CD4-positive, alpha-beta T cell treated with Interferon alpha-2 for 1 hour (primary cell): ENCODE results near the gene ZMYND15.

Experiments used
- DNase-seq, 2 donors: peaks; one replicate each; pipeline ENCODE4 v3.0.0-alpha.2; 2020 to 2022

Gene ZMYND15

GRCh38 chr17:4742629-4743028 lies 3.0 kb downstream of the ZMYND15 start:
- DNase-seq, result no peak

GRCh38 chr17:4743216-4743615 lies 3.6 kb downstream of the ZMYND15 start:
- DNase-seq, result no peak

GRCh38 chr17:4743898-4744297 lies 4.3 kb downstream of the ZMYND15 start:
- DNase-seq, result no peak

DNA sequence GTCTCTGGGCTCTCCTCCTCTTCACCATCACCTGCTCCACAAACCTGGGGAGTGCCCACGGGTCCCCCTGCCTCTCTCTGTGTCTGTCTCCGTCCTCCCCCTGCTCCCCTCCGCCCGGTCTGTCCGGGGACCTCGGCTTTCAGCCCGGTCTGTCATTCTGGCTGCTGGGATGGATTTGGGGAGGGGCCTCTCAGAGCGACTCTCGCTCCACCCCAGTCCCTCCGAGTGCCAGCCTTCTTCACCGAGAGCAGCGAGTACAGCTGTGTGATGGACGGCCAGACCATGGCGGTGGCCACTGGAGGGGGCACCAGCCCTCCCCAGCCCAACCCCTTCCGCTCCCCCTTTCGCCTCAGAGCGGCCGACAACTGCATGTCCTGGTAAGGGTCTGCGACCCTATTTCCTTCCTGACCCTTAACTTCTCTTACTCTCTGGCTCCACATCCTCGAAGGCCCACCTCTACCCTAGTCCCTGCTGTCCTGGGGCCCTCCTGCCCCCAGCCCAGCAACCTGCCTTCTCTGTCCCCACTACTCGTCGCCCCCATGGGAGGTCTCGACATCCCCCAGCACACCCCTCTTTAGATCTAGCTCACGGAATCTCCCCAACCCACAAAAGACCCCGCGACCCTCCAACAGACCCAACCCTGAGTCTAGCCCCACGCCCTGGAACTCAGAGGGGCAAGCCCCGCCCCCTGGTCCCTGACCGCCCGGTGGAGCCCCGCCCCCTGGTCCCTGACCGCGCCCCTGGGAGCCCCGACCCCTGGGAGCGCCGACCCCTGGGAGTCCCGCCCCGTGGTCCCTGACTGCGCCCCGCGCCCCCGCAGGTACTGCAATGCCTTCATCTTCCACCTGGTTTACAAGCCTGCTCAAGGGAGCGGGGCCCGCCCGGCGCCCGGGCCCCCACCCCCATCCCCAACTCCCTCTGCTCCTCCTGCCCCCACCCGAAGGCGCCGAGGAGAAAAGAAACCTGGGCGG lies 5.7 kb downstream of the ZMYND15 start:
- DNase-seq, result no peak

GRCh38 chr17:4747847-4748246 lies 8.2 kb downstream of the ZMYND15 start:
- peak; percentile 47 to 59 for DNase-seq

GRCh38 chr17:4748686-4749085 lies 9.1 kb downstream of the ZMYND15 start:
- DNase-seq, result no peak

DNA sequence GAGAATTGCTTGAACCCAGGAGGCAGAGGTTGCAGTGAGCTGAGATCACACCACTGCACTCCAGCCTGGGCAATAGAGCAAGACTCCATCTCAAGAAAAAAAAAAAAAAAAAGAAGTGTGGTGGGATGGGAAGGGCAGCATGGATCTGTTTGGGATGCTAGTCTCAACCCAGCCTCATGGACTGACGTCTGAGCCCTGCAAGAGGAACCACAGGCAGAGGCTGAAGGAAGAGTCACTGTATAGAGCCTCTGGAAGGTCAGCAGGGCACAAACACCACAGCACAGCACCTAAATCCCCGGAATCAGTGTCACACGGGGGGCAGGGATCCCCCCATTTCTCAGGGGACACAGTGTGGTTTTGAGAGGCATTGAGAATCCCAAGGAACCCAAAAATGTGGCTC lies 11.0 kb downstream of the ZMYND15 start:
- no peak for DNase-seq

DNA sequence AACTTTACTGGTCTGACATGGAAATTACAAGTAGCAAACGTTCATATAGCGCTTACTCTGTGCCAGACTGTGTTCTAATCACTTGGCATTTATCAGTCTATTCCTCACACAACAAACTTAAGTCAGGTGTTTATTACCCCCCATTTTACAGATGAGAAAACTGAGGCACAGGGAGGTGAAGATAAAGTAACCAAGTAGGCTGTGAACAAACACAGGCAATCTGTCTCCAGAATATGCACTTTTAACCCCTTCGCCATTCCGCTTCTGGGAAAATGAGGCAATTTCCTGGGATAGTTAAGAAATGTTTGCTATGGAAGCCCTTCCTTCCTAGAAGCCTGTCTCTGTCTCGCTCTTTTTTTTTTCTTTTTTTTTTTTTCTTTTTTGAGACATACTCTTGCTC lies 12.3 kb downstream of the ZMYND15 start:
- DNase-seq, result no peak

DNA sequence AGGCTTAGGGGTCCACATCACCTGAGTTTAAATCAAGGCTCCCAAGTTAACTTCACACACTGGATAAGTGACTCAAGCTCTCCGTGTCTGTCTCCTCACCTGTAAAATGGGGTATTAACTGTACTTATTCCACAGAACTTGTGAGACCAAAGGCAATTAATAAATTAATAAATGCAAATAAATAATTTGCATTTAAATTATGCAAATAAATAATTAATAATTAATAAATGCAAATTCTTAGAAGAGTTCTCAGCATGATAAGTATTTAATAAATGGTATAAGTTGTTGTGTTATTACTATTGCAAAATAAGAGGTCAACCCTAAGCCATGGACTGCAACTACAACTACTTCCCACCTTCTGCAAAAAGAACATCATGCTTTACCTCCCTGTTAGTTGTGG lies 13.8 kb downstream of the ZMYND15 start:
- no peak for DNase-seq

GRCh38 chr17:4759776-4760236 lies 20.2 kb downstream of the ZMYND15 start:
- DNase-seq, result no peak

DNA sequence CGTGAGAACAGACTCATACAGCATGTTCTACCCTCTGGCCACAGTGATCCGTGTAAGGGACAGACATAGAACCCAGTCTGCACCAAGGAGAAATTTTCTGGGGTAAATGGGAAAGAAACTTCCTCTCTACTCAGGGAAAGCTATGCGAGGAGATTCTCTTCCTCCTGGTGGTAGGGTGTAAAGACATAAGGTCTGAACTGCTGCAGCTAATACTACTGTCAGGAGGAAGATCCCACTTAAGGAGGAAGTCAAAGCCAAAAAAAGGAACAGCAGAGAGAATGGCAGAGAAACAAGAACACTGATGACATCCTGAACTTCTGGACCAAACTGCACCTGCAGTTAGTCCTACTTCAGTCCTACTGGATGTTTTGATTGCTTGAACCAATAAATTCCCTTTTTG lies 25.0 kb downstream of the ZMYND15 start:
- DNase-seq, result no peak

GRCh38 chr17:4766201-4766600 lies 26.6 kb downstream of the ZMYND15 start:
- peak in 1 of 2 donors; percentile 60 for DNase-seq

- DNase-seq, result no peak
Observed at GRCh38 chr17:4766723-4767122, 27.1 kb downstream of the ZMYND15 start.

- peak in 1 of 2 donors; percentile 24 for DNase-seq
Observed at GRCh38 chr17:4768298-4768697, 28.7 kb downstream of the ZMYND15 start.

DNA sequence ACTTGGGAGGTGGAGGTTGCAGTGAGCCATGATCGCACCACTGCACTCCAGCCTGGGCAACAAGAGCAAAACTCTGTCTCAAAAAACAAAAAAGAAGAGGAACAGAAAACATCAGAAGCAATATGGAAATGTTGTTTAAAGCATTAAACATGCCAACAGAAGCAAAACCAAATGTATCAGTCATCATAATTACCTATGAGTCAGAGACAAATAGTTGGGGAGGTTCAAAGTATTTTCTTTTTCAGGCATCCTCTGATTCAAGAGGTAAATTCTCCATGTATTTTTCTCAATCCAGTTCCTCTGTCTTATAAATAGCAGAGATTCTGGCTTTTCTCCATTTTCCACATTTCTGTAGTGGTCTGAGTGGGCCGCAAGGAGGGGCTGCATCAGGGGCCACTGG lies 30.0 kb downstream of the ZMYND15 start:
- no peak for DNase-seq

DNA sequence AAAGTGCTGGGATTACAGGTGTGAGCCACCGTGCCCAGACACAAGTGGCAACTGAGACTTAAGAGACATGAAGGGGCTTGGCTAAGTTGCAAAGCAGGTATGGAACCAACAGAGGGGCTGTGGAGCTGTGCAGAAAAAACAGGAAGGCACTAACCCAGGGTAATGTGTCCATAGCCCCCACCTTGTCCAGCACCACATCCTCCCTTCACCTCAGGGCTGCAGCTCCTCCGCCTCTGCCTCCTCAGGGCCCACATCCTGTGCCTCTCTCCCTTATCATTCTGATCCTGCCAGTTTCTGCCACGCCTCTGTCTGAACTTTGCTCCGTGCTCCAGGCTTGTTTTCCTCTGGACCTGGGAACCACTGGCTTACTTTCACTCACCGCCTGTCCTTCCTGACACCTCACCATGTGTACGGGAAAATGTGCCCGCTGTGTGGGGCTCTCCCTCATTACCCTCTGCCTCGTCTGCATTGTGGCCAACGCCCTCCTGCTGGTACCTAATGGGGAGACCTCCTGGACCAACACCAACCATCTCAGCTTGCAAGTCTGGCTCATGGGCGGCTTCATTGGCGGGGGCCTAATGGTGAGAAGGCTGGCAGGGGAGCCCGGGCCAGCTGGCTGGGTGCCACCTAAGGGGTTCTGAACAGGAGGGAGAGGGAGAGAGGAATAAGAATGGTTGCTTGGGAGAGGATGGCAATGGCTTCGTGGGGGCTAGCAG lies 32.0 kb downstream of the ZMYND15 start, which contains the start of gene TM4SF5:
TM4SF5 (plus strand) TSS at position 368 of the 716 bp plus-strand sequence; CDS start at position 405, 37 bp downstream.
- no peak for DNase-seq

GRCh38 chr17:4772235-4772613 lies 32.6 kb downstream of the ZMYND15 start:
- no peak for DNase-seq

GRCh38 chr17:4777969-4778760 lies 38.5 kb downstream of the ZMYND15 start:
- DNase-seq, result no peak

- no peak for DNase-seq
Observed at GRCh38 chr17:4780325-4780955, 40.8 kb downstream of the ZMYND15 start.

DNA sequence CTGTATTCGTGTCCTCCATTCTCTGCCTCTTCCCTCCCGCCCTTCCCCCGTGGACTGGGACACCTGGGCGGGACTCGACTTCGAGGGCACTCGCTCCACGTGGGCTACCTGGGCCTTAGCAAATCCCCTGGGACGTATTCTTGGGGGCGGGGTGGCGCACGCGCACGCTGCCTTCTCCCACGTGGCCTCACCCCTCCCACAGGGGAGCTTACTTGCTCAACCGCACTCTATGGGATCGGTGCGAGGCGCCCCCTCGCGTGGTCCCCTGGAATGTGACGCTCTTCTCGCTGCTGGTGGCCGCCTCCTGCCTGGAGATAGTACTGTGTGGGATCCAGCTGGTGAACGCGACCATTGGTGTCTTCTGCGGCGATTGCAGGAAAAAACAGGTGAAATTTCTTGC lies 43.0 kb downstream of the ZMYND15 start:
- DNase-seq, result peak in 1 of 2 donors; percentile 20

GRCh38 chr17:4785311-4786105 lies 45.9 kb downstream of the ZMYND15 start:
- DNase-seq, result no peak

- DNase-seq, result no peak
Observed at GRCh38 chr17:4786106-4786511, 46.5 kb downstream of the ZMYND15 start, which contains the start of gene VMO1. Gene VMO1 (minus strand): TSS chr17:4786364. CDS start chr17:4786352, 12 bp downstream.
